Neural cell (in vitro differentiated cells): Measurements from ENCODE around the gene ITFG1. TPM values are rescaled to one million over a fixed set of nuclear protein-coding genes. Genes with fewer than 3 reads are reported as not detected.

Experiments
- H2AFZ ChIP-seq: fragments of 200-600, 300-800 bp; sonication (generic), shearing (Covaris generic); 2 replicates; pipeline ENCODE4 v1.6.0; 2014; ENCODE audit warnings: low read depth, mild to moderate bottlenecking, antibody characterized with exemption, low read length, moderate library complexity
- H3F3A ChIP-seq: fragments of 200-600 bp; shearing (Covaris generic); 2 replicates; pipeline ENCODE4 v1.6.1; 2016; ENCODE audit warnings: mild to moderate bottlenecking, moderate library complexity, mixed read lengths, antibody characterized with exemption, low read length; ENCODE audit not compliant: insufficient read depth, poor library complexity, severe bottlenecking
- H3K27ac ChIP-seq: fragments of 200-600, 300-800 bp; sonication (generic), shearing (Covaris generic); 2 replicates; pipeline ENCODE4 v1.5.1; 2014; ENCODE audit warnings: mild to moderate bottlenecking, low read length, moderate library complexity
- H3K27me3 ChIP-seq: fragments of 300-800, 200-600 bp; sonication (generic), shearing (Covaris generic); 2 replicates; pipeline ENCODE4 v1.6.0; 2014; ENCODE audit warnings: mild to moderate bottlenecking, low read depth, low read length, moderate library complexity; ENCODE audit not compliant: insufficient read depth
- H3K36me3 ChIP-seq: fragments of 300-800, 200-600 bp; sonication (generic), shearing (Covaris generic); 2 replicates; pipeline ENCODE4 v1.5.1; 2014; ENCODE audit warnings: mild to moderate bottlenecking, antibody characterized with exemption, low read length, moderate library complexity; ENCODE audit not compliant: insufficient read depth
- H3K4me2 ChIP-seq: fragments of 300-800, 200-600 bp; sonication (generic), shearing (Covaris generic); 2 replicates; pipeline ENCODE4 v1.6.0; 2014; ENCODE audit warnings: mild to moderate bottlenecking, low read length
- H3K4me3 ChIP-seq: fragments of 300-800, 200-600 bp; sonication (generic), shearing (Covaris generic); 2 replicates; pipeline ENCODE4 v1.5.1; 2014; ENCODE audit warnings: mild to moderate bottlenecking, low read length, moderate library complexity
- H3K79me2 ChIP-seq: fragments of 200-600 bp; shearing (Covaris generic); replicated peaks from 2 replicates; pipeline ENCODE4 v1.6.0; 2014; ENCODE audit warnings: mild to moderate bottlenecking, low read length, moderate library complexity; ENCODE audit not compliant: insufficient read depth
- H3K9ac ChIP-seq: fragments of 300-800, 200-600 bp; sonication (generic), shearing (Covaris generic); 2 replicates; pipeline ENCODE4 v1.6.1; 2016; ENCODE audit warnings: mild to moderate bottlenecking, low read length, mixed read lengths
- H3K9me2 ChIP-seq: fragments of 200-600 bp; shearing (Covaris generic); 2 replicates; pipeline ENCODE4 v1.6.1; 2016; ENCODE audit warnings: mild to moderate bottlenecking, low read length, mixed read lengths; ENCODE audit not compliant: insufficient read depth
- H3K9me3 ChIP-seq: fragments of 200-600, 300-800 bp; sonication (generic), shearing (Covaris generic); 2 replicates; pipeline ENCODE4 v1.6.1; 2016; ENCODE audit warnings: mild to moderate bottlenecking, mixed run types, low read length, moderate library complexity, mixed read lengths
- H4K20me1 ChIP-seq: fragments of 200-600 bp; shearing (Covaris generic); 2 replicates; pipeline ENCODE4 v1.6.1; 2016; ENCODE audit warnings: mild to moderate bottlenecking, mixed run types; ENCODE audit not compliant: insufficient read depth
- EP300 ChIP-seq: fragments of 450-650 bp; conservative IDR thresholded peaks from 2 replicates; pipeline ENCODE4 v1.6.1; 2014; ENCODE audit warnings: antibody characterized with exemption, mild to moderate bottlenecking, moderate library complexity; ENCODE audit not compliant: poor library complexity, severe bottlenecking
- EZH2 ChIP-seq: fragments of 200-600, 300-800 bp; shearing (Covaris generic), sonication (generic); IDR thresholded peaks from 2 replicates; pipeline ENCODE4 v1.6.1; 2014; ENCODE audit warnings: antibody characterized with exemption, low read length, borderline replicate concordance, mild to moderate bottlenecking; ENCODE audit not compliant: insufficient read depth, poor library complexity, severe bottlenecking
- MXI1 ChIP-seq: fragments of 450-650 bp; conservative IDR thresholded peaks from 2 replicates; pipeline ENCODE4 v1.6.1; 2014; ENCODE audit warnings: antibody characterized with exemption, mild to moderate bottlenecking; ENCODE audit not compliant: poor library complexity, severe bottlenecking
- POLR2AphosphoS5 ChIP-seq: IDR thresholded peaks from 2 replicates; pipeline ENCODE4 v1.6.1; 2012
- RAD21 ChIP-seq: fragments of 450-650 bp; conservative IDR thresholded peaks from 2 replicates; pipeline ENCODE4 v1.6.1; 2014; ENCODE audit warnings: antibody characterized with exemption, mild to moderate bottlenecking, moderate library complexity
- SMC3 ChIP-seq: fragments of 450-650 bp; conservative IDR thresholded peaks from 2 replicates; pipeline ENCODE4 v1.6.1; 2014; ENCODE audit warnings: antibody characterized with exemption, mild to moderate bottlenecking, moderate library complexity; ENCODE audit not compliant: poor library complexity
- TAF1 ChIP-seq: IDR thresholded peaks from 2 replicates; pipeline ENCODE4 v1.6.1; 2012; ENCODE audit warnings: low read depth
- polyA plus RNA-seq: library from polyadenylated mRNA; depleted of rRNA; stranded (reverse); fragments of >200 nt; gene quantifications from 2 replicates; pipeline ENCODE4 v1.2.3, GENCODE V29; 2014
- TF ChIP-seq, protein P1 (sequence below): fragments of 450-650 bp; IDR thresholded peaks from 2 replicates; pipeline ENCODE4 v1.5.1; 2014; ENCODE audit warnings: antibody characterized with exemption, mild to moderate bottlenecking, moderate library complexity; ENCODE audit not compliant: poor library complexity, severe bottlenecking
- TF ChIP-seq, protein P2 (sequence below): IDR thresholded peaks from 2 replicates; pipeline ENCODE4 v1.6.1; 2012; ENCODE audit warnings: borderline replicate concordance

The ITFG1 gene
- polyA plus RNA-seq, 1 donor from 2014 or later: 155 TPM

DNA sequence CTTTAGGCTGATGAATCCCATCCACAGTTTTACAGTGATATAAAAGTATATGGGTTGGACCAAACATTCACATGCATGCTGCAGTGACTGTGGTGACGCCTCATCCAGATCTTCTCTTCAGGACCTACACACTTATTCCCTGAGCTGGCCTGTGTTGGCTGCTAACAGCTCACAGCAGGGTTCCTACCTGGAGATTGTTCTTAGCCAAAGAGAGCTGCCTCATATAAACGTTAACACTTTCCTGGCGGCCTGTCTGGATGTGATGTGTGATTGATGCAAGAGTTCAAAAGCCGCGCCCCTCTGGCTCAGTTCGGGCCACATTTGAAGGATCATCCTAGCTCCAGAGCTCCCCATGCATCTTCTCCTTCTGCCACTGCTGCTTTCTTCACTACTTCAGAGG lies 224.1 kb downstream of the ITFG1 start:
- H3K4me2 ChIP-seq: no peak overlapping the region
- H4K20me1 ChIP-seq: no peaks in the 10 kb centered on the region
- no peak overlapping the region for H2AFZ ChIP-seq
- H3K9me2 ChIP-seq: no peaks in the 10 kb centered on the region
- H3F3A ChIP-seq: no peaks in the 10 kb centered on the region
- H3K9me3 ChIP-seq: no peaks in the 10 kb centered on the region
- H3K27me3 ChIP-seq: no peaks in the 10 kb centered on the region
- no peaks in the 10 kb centered on the region for H3K79me2 ChIP-seq
- H3K4me3 ChIP-seq: no peak overlapping the region
- no peak overlapping the region for H3K9ac ChIP-seq
- H3K27ac ChIP-seq: no peak overlapping the region
- no peaks in the 10 kb centered on the region for H3K36me3 ChIP-seq
- TF ChIP-seq, protein P1, sequence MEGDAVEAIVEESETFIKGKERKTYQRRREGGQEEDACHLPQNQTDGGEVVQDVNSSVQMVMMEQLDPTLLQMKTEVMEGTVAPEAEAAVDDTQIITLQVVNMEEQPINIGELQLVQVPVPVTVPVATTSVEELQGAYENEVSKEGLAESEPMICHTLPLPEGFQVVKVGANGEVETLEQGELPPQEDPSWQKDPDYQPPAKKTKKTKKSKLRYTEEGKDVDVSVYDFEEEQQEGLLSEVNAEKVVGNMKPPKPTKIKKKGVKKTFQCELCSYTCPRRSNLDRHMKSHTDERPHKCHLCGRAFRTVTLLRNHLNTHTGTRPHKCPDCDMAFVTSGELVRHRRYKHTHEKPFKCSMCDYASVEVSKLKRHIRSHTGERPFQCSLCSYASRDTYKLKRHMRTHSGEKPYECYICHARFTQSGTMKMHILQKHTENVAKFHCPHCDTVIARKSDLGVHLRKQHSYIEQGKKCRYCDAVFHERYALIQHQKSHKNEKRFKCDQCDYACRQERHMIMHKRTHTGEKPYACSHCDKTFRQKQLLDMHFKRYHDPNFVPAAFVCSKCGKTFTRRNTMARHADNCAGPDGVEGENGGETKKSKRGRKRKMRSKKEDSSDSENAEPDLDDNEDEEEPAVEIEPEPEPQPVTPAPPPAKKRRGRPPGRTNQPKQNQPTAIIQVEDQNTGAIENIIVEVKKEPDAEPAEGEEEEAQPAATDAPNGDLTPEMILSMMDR: no peak
- TF ChIP-seq SMC3 (no peak), TAF1 (no peak), EZH2 (no peak), POLR2AphosphoS5 (no peak), RAD21 (no peak), MXI1 (no peak), EP300 (no peak)
- TF ChIP-seq, protein P2, sequence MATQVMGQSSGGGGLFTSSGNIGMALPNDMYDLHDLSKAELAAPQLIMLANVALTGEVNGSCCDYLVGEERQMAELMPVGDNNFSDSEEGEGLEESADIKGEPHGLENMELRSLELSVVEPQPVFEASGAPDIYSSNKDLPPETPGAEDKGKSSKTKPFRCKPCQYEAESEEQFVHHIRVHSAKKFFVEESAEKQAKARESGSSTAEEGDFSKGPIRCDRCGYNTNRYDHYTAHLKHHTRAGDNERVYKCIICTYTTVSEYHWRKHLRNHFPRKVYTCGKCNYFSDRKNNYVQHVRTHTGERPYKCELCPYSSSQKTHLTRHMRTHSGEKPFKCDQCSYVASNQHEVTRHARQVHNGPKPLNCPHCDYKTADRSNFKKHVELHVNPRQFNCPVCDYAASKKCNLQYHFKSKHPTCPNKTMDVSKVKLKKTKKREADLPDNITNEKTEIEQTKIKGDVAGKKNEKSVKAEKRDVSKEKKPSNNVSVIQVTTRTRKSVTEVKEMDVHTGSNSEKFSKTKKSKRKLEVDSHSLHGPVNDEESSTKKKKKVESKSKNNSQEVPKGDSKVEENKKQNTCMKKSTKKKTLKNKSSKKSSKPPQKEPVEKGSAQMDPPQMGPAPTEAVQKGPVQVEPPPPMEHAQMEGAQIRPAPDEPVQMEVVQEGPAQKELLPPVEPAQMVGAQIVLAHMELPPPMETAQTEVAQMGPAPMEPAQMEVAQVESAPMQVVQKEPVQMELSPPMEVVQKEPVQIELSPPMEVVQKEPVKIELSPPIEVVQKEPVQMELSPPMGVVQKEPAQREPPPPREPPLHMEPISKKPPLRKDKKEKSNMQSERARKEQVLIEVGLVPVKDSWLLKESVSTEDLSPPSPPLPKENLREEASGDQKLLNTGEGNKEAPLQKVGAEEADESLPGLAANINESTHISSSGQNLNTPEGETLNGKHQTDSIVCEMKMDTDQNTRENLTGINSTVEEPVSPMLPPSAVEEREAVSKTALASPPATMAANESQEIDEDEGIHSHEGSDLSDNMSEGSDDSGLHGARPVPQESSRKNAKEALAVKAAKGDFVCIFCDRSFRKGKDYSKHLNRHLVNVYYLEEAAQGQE: no peak

DNA sequence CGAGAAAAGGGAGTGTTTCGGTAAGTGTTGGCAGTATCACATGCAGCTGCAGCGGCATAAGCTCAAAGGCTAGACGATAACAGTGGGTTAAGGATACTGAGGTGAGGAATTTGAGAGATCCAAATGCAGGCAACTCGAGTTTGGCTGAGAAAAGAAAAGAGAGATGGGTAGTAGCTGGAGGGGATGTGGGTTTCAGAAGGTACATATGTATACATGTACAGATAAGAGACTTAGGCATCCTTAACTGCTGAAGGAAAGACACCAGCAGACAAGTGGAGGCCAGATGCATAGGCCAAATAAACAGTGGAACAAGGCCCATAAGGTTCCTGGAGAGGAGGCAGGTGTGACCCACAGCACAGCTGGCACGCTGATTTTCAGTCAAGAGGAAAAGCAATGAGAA lies 230.6 kb downstream of the ITFG1 start:
- Histone ChIP-seq H3K79me2 (no peaks in the 10 kb centered on the region), H3K36me3 (no peaks in the 10 kb centered on the region), H3K4me2 (no peak overlapping the region), H3K27me3 (no peaks in the 10 kb centered on the region), H3K27ac (no peak overlapping the region), H3K9ac (no peak overlapping the region), H3K9me2 (no peaks in the 10 kb centered on the region), H3F3A (no peaks in the 10 kb centered on the region), H3K4me3 (no peak overlapping the region), H3K9me3 (no peaks in the 10 kb centered on the region), H4K20me1 (no peaks in the 10 kb centered on the region), H2AFZ (no peak overlapping the region)
- TF ChIP-seq MXI1: no peak
- no peak for TF ChIP-seq POLR2AphosphoS5
- no peak for TF ChIP-seq TAF1
- TF ChIP-seq, protein P2: no peak
- TF ChIP-seq RAD21: no peak
- TF ChIP-seq, protein P1: no peak
- no peak for TF ChIP-seq EP300
- TF ChIP-seq EZH2: no peak
- no peak for TF ChIP-seq SMC3
